22Rv1 (cell line): Measurements from ENCODE around the gene KCNJ14.

Source experiments
- H3K27ac ChIP-seq: fragments of 450-650 bp; 2 replicates; pipeline ENCODE4 v1.5.1; 2017
- ZFX ChIP-seq: fragments of 450-650 bp; IDR thresholded peaks from 2 replicates; pipeline ENCODE4 v1.6.1; 2017; ENCODE audit warnings: antibody characterized with exemption, borderline replicate concordance
- TF ChIP-seq, protein P1 (sequence below): fragments of 450-650 bp; IDR thresholded peaks from 2 replicates; pipeline ENCODE4 v1.5.1; 2017; ENCODE audit warnings: mild to moderate bottlenecking

KCNJ14 gene

DNA sequence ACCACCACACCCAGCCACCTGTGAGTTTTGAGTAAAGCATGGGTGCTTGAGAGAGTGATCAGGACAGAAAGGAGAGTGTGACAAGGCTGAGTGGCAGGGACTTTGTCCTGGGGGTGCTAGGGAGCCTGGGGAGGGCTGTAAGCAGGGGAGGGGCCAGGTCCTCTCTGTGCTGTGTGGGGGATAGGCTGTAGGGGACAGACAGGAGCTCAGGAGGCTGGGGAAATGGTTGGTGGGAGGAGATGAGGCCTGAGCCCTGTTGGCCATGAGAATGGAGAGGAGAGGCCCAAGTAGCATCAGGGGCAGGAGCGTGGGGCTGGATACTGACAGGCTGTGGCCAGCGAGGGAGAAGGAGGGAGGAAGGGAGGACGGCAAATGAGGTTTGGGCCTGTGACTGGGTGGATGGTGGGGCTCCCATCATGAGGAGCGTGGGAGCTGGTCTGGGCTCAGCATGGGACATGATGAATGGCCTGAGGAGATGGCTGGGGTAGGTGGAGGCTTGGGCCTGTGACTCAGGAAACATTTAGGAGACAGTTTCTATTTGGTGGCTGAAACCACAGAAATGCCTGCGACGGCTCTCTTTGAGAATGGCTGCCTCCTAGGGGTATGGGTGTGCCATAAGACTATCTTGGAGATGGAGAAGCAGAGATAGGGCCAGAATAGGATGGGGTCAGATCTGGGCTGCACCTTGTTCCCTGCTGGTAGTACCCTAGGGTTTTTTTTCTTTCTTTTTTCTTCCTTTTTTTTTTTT is 36.9 kb upstream of the KCNJ14 start:
- TF ChIP-seq, protein P1, sequence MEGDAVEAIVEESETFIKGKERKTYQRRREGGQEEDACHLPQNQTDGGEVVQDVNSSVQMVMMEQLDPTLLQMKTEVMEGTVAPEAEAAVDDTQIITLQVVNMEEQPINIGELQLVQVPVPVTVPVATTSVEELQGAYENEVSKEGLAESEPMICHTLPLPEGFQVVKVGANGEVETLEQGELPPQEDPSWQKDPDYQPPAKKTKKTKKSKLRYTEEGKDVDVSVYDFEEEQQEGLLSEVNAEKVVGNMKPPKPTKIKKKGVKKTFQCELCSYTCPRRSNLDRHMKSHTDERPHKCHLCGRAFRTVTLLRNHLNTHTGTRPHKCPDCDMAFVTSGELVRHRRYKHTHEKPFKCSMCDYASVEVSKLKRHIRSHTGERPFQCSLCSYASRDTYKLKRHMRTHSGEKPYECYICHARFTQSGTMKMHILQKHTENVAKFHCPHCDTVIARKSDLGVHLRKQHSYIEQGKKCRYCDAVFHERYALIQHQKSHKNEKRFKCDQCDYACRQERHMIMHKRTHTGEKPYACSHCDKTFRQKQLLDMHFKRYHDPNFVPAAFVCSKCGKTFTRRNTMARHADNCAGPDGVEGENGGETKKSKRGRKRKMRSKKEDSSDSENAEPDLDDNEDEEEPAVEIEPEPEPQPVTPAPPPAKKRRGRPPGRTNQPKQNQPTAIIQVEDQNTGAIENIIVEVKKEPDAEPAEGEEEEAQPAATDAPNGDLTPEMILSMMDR: no peak
- TF ChIP-seq ZFX: no peak
- H3K27ac ChIP-seq: no peak overlapping the region

DNA sequence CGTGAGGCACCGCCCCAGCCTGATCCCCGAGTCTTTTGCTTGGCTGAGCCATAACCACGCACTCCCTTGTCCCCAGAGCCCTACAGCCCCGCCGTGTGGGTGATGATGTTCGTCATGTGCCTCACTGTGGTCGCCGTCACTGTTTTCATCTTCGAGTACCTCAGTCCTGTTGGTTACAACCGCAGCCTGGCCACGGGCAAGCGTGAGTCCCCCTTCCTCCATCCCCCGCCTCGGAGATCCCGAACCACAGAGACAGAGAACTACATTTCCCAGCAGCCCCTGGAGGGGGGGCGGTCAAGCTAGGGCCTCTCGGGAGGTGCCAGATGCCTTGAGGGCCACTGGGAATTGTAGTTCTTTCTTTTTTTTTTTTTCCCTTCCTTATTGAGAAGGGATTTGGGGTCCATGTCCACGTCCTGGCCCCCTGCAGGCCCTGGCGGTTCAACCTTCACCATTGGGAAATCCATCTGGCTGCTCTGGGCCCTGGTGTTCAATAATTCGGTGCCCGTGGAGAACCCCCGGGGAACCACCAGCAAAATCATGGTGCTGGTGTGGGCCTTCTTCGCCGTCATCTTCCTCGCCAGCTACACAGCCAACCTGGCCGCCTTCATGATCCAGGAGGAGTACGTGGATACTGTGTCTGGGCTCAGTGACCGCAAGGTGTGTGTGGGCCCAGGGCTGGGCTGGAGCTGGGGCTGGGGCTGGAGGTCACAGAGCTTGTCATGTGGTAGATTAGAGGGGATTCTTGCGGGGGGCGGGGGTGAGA is 36.0 kb upstream of the KCNJ14 start:
- no peak for TF ChIP-seq ZFX
- TF ChIP-seq, protein P1: no peak

DNA sequence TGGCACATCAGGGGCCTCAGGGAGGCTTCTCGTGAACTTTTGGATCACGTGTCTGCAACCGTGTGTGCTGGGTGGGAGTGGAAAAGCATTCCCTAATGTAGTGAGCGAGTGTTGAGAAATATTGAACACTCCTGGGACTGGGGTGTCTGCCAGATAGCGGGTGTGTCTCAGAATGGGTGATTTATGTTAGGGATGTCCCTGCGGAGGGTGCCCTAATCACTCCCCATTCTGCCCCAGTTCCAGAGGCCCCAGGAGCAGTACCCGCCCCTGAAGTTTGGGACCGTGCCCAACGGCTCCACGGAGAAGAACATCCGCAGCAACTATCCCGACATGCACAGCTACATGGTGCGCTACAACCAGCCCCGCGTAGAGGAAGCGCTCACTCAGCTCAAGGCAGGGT is 33.8 kb upstream of the KCNJ14 start:
- no peak overlapping the region for H3K27ac ChIP-seq
- TF ChIP-seq, protein P1: no peak
- no peak for TF ChIP-seq ZFX

More for the DNA sequence above, 36.0 kb upstream of the KCNJ14 start:
- H3K27ac ChIP-seq: no peak overlapping the region

DNA sequence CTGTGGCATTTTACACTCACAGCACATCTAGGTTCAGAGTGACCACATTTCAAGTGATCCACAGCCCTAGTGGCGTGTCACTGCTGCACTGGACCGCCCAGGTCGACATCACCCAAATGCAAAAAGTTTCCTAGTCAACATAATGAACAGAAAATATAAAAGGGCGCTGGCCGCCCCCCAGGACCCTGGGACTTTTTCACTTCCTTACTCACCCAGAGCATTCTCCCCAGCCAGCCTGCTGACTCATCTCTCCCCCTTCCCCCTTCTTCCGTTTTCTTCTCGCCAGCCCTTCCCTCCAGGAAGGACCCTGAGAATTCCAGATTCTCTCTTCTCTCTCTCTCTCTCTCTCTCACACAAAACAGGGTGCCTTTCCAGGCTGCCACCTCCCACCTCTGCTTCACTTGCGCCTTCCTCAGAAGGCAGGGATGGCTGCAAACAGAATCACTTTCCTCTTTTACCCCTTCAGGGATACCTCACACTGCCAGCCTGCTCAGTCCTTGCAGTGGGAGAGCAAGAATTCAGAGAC is 30.6 kb upstream of the KCNJ14 start:
- no peak for TF ChIP-seq ZFX
- H3K27ac ChIP-seq: no peak overlapping the region

DNA sequence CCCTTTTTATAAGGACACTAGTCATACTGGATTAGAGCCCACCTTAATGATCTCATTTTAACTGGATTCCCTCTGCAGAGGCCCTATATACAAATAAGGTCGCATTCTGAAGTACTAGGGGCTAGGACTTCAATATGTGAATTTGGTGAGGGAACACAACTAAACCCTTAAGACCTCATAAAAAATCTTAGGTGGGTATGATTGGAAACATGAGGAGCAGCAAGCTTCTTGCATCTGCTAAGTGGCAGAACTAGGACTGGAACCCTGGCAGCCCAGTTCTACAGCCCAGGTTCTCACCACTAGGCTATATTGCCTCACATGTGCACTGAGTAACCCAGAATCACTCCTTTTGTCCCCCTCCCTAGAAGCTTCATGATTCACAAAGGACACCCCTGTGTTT is 26.7 kb upstream of the KCNJ14 start:
- TF ChIP-seq, protein P1: no peak
- TF ChIP-seq ZFX: no peak
- no peak overlapping the region for H3K27ac ChIP-seq

DNA sequence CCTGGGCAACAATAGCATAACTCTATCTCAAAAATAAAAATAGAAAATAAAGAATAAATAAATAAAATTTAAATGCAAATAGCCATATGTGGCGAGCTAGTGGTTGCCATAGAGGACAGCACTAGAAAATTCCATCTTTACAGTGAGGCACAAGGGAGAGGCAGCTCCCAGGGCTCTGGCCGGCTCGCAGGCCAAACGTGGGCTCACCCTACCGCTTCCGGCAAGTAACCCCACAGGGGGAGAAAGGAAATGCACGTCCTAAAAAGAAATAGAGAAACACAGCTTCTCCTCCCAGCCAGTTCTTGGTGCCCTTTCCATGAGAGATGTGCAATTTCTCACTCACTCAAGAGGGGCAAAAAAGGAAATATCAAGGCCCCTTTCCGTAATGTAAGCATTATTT is 22.0 kb upstream of the KCNJ14 start:
- H3K27ac ChIP-seq: no peak overlapping the region
- TF ChIP-seq ZFX: no peak
- TF ChIP-seq, protein P1: no peak

DNA sequence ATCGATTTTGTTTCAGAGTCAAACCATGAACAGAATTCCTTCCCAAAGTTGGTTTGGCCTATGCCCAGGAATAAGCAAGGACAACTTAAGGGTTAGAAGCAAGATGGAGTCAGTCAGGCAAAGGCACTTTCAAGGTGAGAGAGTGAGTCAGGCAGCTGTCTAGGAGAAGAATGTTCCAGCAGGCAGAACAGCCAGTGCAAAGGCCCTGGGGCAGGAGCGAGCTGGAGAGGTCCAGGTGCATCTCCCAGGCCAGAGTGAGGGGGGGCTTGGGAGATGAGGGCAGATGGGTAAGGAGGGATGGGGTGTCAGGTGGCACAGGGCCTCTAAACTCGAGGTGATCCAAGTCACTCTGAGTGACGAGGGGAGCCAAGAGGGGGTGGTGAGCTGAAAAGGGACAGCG is 18.8 kb upstream of the KCNJ14 start:
- no peak overlapping the region for H3K27ac ChIP-seq
- no peak for TF ChIP-seq ZFX
- TF ChIP-seq, protein P1: no peak
